ENCODE results near the gene PTPRN2. TPM values are rescaled to one million over a fixed set of nuclear protein-coding genes. Genes with fewer than 3 reads are reported as not detected.
"Not testable (repeated sequence)": the region's sequence is repeated elsewhere in the genome, so short reads cannot be mapped to it uniquely, and the experiment has no call there.

PTPRN2 gene
- total RNA-seq, 2 experiments from 2014 or later, result 0.70 TPM; not detected in 1

- BruUV-seq (replicated peaks), result no TSS peak
- H3K9me3 ChIP-seq (ENCODE audit: low read length), result no peaks in the 10 kb centered on the region
- H3K36me3 ChIP-seq (ENCODE audit: insufficient read depth, low read length), result no peaks in the 10 kb centered on the region
- no peak overlapping the region for H3K4me2 ChIP-seq (ENCODE audit: low read length)
- CTCF ChIA-PET (ENCODE audit: unreplicated experiment), result no interaction called here
- POLR2A ChIA-PET, result no interaction called here
- H2AFZ ChIP-seq (ENCODE audit: low read length), result no peak overlapping the region
- no peaks in the 10 kb centered on the region for H3K9me2 ChIP-seq (ENCODE audit: insufficient read depth, low read length)
- peaks cover 12% of the 10 kb centered on the region for H3K4me1 ChIP-seq (ENCODE audit: insufficient read depth, low read length, poor library complexity, severe bottlenecking)
- H4K20me1 ChIP-seq (ENCODE audit: insufficient read depth, low read length), result no peaks in the 10 kb centered on the region
- H3K79me2 ChIP-seq (ENCODE audit: insufficient read depth, low read depth, low read length), result no peaks in the 10 kb centered on the region
- no peak overlapping the region for H3K27ac ChIP-seq (ENCODE audit: low read depth, low read length, poor library complexity, severe bottlenecking)
- intact Hi-C loops (cut with micrococcal nuclease; ENCODE audit: unreplicated experiment), result no loop called here
- no peak for TF ChIP-seq CTCF (conservative IDR thresholded peaks at IDR 0.05; ENCODE audit: low read length)
- no peak for TF ChIP-seq EZH2phosphoT487 (IDR thresholded peaks at IDR 0.05; ENCODE audit: borderline replicate concordance, low read depth, low read length)
- no peak for DNase-seq (ENCODE audit: low spot score)
- no peak overlapping the region for H3K4me3 ChIP-seq (ENCODE audit: low read depth, low read length, poor library complexity, severe bottlenecking)
Observed at GRCh38 chr7:158536871-158537515, 50.6 kb downstream of the PTPRN2 start.

DNA sequence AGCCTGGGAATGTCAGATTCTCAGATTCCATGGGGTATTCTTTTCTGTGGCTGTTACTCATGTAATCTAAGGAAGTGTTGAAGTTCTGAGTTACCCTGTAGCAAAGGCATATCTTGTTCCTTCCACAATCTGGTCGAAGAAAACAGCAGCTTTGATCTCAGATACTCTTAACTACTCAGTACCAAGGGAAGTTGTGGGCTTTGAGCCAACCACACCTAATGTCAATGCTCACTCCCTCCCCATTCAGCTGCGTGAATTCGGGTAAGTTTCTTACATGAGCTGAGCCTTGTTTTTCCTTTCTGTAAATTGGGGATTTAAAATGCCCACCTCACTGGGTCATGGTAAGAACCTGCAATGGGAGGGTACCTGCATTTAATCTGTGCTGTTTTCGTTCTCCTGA is 52.5 kb downstream of the PTPRN2 start:
- H3K79me2 ChIP-seq (ENCODE audit: insufficient read depth, low read depth, low read length), result no peaks in the 10 kb centered on the region
- POLR2A ChIA-PET, result no interaction called here
- H3K27ac ChIP-seq (ENCODE audit: low read depth, low read length, poor library complexity, severe bottlenecking), result no peak overlapping the region
- TF ChIP-seq EZH2phosphoT487 (IDR thresholded peaks at IDR 0.05; ENCODE audit: borderline replicate concordance, low read depth, low read length), result no peak
- TF ChIP-seq CTCF (conservative IDR thresholded peaks at IDR 0.05; ENCODE audit: low read length), result no peak
- H2AFZ ChIP-seq (ENCODE audit: low read length), result no peak overlapping the region
- H3K36me3 ChIP-seq (ENCODE audit: insufficient read depth, low read length), result no peaks in the 10 kb centered on the region
- H3K9me2 ChIP-seq (ENCODE audit: insufficient read depth, low read length), result no peaks in the 10 kb centered on the region
- no peaks in the 10 kb centered on the region for H3K4me1 ChIP-seq (ENCODE audit: insufficient read depth, low read length, poor library complexity, severe bottlenecking)
- H3K4me2 ChIP-seq (ENCODE audit: low read length), result no peak overlapping the region
- no peak overlapping the region for H3K4me3 ChIP-seq (ENCODE audit: low read depth, low read length, poor library complexity, severe bottlenecking)
- no peak for DNase-seq (ENCODE audit: low spot score)
- CTCF ChIA-PET (ENCODE audit: unreplicated experiment), result no interaction called here
- no peaks in the 10 kb centered on the region for H4K20me1 ChIP-seq (ENCODE audit: insufficient read depth, low read length)
- BruUV-seq (replicated peaks), result no TSS peak
- intact Hi-C loops (cut with micrococcal nuclease; ENCODE audit: unreplicated experiment), result no loop called here
- H3K9me3 ChIP-seq (ENCODE audit: low read length), result no peaks in the 10 kb centered on the region

DNA sequence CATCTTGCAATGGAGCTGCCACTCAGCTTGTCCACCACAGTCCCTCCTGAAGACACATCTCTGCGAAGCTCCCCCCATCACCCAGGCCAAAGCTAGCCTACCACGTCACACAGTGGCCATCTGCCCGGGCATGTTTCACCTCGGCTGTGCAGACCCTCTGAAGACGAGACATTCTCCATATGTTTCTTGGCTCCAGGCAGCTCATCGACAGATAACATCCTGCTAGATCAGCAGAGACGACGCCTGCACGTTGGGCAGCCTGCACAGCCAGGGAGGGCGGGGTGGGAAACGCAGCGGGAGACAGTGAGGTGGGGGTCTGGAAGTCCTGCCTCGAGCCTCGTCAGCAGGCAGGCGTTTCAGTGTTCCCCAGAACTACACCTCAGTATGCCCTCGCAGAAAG is 53.0 kb downstream of the PTPRN2 start:
- CTCF ChIA-PET (ENCODE audit: unreplicated experiment), result no interaction called here

DNA sequence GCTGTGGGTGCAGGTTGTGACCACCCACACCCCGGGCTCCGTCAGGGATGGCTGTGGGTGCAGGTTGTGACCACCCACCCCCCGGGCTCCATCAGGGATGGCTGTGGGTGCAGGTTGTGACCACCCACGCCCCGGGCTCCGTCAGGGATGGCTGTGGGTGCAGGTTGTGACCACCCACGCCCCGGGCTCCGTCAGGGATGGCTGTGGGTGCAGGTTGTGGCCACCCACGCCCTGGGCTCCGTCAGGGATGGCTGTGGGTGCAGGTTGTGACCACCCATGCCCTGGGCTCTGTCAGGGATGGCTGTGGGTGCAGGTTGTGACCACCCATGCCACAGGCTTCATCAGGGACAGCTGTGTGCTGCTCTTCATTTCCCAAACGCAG is 53.5 kb downstream of the PTPRN2 start:
- H4K20me1 ChIP-seq (ENCODE audit: insufficient read depth, low read length); H3K36me3 ChIP-seq (ENCODE audit: insufficient read depth, low read length); H3K27ac ChIP-seq (ENCODE audit: low read depth, low read length, poor library complexity, severe bottlenecking); H3K4me1 ChIP-seq (ENCODE audit: insufficient read depth, low read length, poor library complexity, severe bottlenecking); DNase-seq (ENCODE audit: low spot score); intact Hi-C loops (cut with micrococcal nuclease; ENCODE audit: unreplicated experiment); H3K79me2 ChIP-seq (ENCODE audit: insufficient read depth, low read depth, low read length); H3K9me3 ChIP-seq (ENCODE audit: low read length); BruUV-seq (replicated peaks); H3K9me2 ChIP-seq (ENCODE audit: insufficient read depth, low read length); H3K4me2 ChIP-seq (ENCODE audit: low read length); H2AFZ ChIP-seq (ENCODE audit: low read length); H3K4me3 ChIP-seq (ENCODE audit: low read depth, low read length, poor library complexity, severe bottlenecking): not testable (repeated sequence)
- POLR2A ChIA-PET, result interaction anchor here (0.6 kb wide), 1 partner anchor 287 kb away, joined by 3 read pairs; no protein-coding TSS in a partner anchor
- CTCF ChIA-PET (ENCODE audit: unreplicated experiment), result interaction anchor here (0.6 kb wide), 1 partner anchor 443 kb away, joined by 3 read pairs; no protein-coding TSS in a partner anchor

More for the DNA sequence above, 53.0 kb downstream of the PTPRN2 start:
- Histone ChIP-seq H4K20me1 (ENCODE audit: insufficient read depth, low read length) (no peaks in the 10 kb centered on the region), H3K36me3 (ENCODE audit: insufficient read depth, low read length) (no peaks in the 10 kb centered on the region), H2AFZ (ENCODE audit: low read length) (no peak overlapping the region), H3K4me1 (ENCODE audit: insufficient read depth, low read length, poor library complexity, severe bottlenecking) (no peaks in the 10 kb centered on the region), H3K9me3 (ENCODE audit: low read length) (no peaks in the 10 kb centered on the region), H3K79me2 (ENCODE audit: insufficient read depth, low read depth, low read length) (no peaks in the 10 kb centered on the region), H3K9me2 (ENCODE audit: insufficient read depth, low read length) (no peaks in the 10 kb centered on the region), H3K4me3 (ENCODE audit: low read depth, low read length, poor library complexity, severe bottlenecking) (no peak overlapping the region), H3K27ac (ENCODE audit: low read depth, low read length, poor library complexity, severe bottlenecking) (no peak overlapping the region), H3K4me2 (ENCODE audit: low read length) (no peak overlapping the region)
- POLR2A ChIA-PET, result interaction anchor here (0.6 kb wide), 1 partner anchor 286 kb away, joined by 3 read pairs; no protein-coding TSS in a partner anchor
- no peak for DNase-seq (ENCODE audit: low spot score)
- intact Hi-C loops (cut with micrococcal nuclease; ENCODE audit: unreplicated experiment), result no loop called here
- TF ChIP-seq EZH2phosphoT487 (IDR thresholded peaks at IDR 0.05; ENCODE audit: borderline replicate concordance, low read depth, low read length), result no peak
- TF ChIP-seq CTCF (conservative IDR thresholded peaks at IDR 0.05; ENCODE audit: low read length), result no peak
- no TSS peak for BruUV-seq (replicated peaks)

Data from OCI-LY7 (cell line).